Effector memory CD4-positive, alpha-beta T cell (primary cell): ENCODE measurements around the gene MLANA.

Experiments used
- DNase-seq, 3 donors: peaks; one replicate each; pipeline ENCODE4 v3.0.0-alpha.2; 2020
- H3K27ac ChIP-seq: 2 replicates; pipeline ENCODE4 v1.7.0; 2013; ENCODE audit warnings: mild to moderate bottlenecking, low read length, moderate library complexity; ENCODE audit not compliant: insufficient read depth, poor library complexity, severe bottlenecking
- H3K27me3 ChIP-seq: replicated peaks from 2 replicates; pipeline ENCODE4 v1.7.0; 2013; ENCODE audit warnings: mild to moderate bottlenecking, low read length; ENCODE audit not compliant: insufficient read depth, control insufficient read depth, poor library complexity, severe bottlenecking
- H3K36me3 ChIP-seq: 2 replicates; pipeline ENCODE4 v1.7.0; 2013; ENCODE audit warnings: mild to moderate bottlenecking, low read length, moderate library complexity; ENCODE audit not compliant: control insufficient read depth, insufficient read depth
- H3K4me1 ChIP-seq: 2 replicates; pipeline ENCODE4 v1.7.0; 2013; ENCODE audit warnings: low read length, mild to moderate bottlenecking; ENCODE audit not compliant: control insufficient read depth, insufficient read depth, poor library complexity, severe bottlenecking
- H3K4me3 ChIP-seq: 2 replicates; pipeline ENCODE4 v1.7.0; 2013; ENCODE audit warnings: low read length, low read depth, mild to moderate bottlenecking; ENCODE audit not compliant: insufficient read depth, poor library complexity, severe bottlenecking
- H3K9me3 ChIP-seq: 2 replicates; pipeline ENCODE4 v1.7.0; 2013; ENCODE audit warnings: mild to moderate bottlenecking, low read length, moderate library complexity; ENCODE audit not compliant: control insufficient read depth
- total RNA-seq, 3 donors: gene quantifications; one replicate each; lab custom pipeline; 2026; lab: John Stamatoyannopoulos, UW

MLANA gene
- total RNA-seq = 0 reads per million in 3 donors

GRCh38 chr9:5890641-5891040, at the start of gene MLANA:
Gene MLANA (plus strand): TSS chr9:5890889. CDS start chr9:5892475, 1,586 bp downstream.
- H3K27me3 ChIP-seq = no peaks in the 10 kb centered on the region
- no peaks in the 10 kb centered on the region for H3K36me3 ChIP-seq
- H3K9me3 ChIP-seq = no peaks in the 10 kb centered on the region
- no peaks in the 10 kb centered on the region for H3K4me1 ChIP-seq
- H3K4me3 ChIP-seq = no peak within 1 kb of the TSS
- no peak within 1 kb of the TSS for H3K27ac ChIP-seq
- DNase-seq = no peak

- no peaks in the 10 kb centered on the region for H3K9me3 ChIP-seq
- H3K4me3 ChIP-seq = no peak overlapping the region
- H3K36me3 ChIP-seq = no peaks in the 10 kb centered on the region
- peaks cover 31% of the 10 kb centered on the region for H3K4me1 ChIP-seq
- H3K27me3 ChIP-seq = no peaks in the 10 kb centered on the region
- DNase-seq = peak; percentile 29 to 44 (median 34)
- H3K27ac ChIP-seq = no peak overlapping the region
Measured at GRCh38 chr9:5841771-5842573, 48.7 kb upstream of the MLANA start.

GRCh38 chr9:5842929-5843793, 47.5 kb upstream of the MLANA start:
- Histone ChIP-seq H3K4me3 (peak overlapping the region; percentile 6), H3K9me3 (no peaks in the 10 kb centered on the region), H3K27me3 (no peaks in the 10 kb centered on the region), H3K4me1 (peaks cover 31% of the 10 kb centered on the region), H3K36me3 (no peaks in the 10 kb centered on the region), H3K27ac (peak overlapping the region; percentile 46)
- no peak for DNase-seq

- no peaks in the 10 kb centered on the region for H3K27me3 ChIP-seq
- no peak for DNase-seq
- H3K36me3 ChIP-seq = no peaks in the 10 kb centered on the region
- H3K9me3 ChIP-seq = no peaks in the 10 kb centered on the region
- H3K4me1 ChIP-seq = peaks cover 31% of the 10 kb centered on the region
- H3K27ac ChIP-seq = peak overlapping the region; percentile 46
- no peak overlapping the region for H3K4me3 ChIP-seq
Measured at GRCh38 chr9:5843794-5844471, 46.8 kb upstream of the MLANA start.

GRCh38 chr9:5845157-5845531, 45.5 kb upstream of the MLANA start:
- no peak overlapping the region for H3K27ac ChIP-seq
- H3K36me3 ChIP-seq = no peaks in the 10 kb centered on the region
- H3K9me3 ChIP-seq = no peaks in the 10 kb centered on the region
- no peaks in the 10 kb centered on the region for H3K27me3 ChIP-seq
- DNase-seq = no peak
- H3K4me1 ChIP-seq = peaks cover 31% of the 10 kb centered on the region
- H3K4me3 ChIP-seq = no peak overlapping the region

GRCh38 chr9:5846096-5846495, 44.6 kb upstream of the MLANA start:
- DNase-seq = no peak

GRCh38 chr9:5846501-5846921, 44.2 kb upstream of the MLANA start:
- H3K4me1 ChIP-seq = peaks cover 37% of the 10 kb centered on the region
- H3K4me3 ChIP-seq = no peak overlapping the region
- no peaks in the 10 kb centered on the region for H3K9me3 ChIP-seq
- DNase-seq = no peak
- no peaks in the 10 kb centered on the region for H3K27me3 ChIP-seq
- no peak overlapping the region for H3K27ac ChIP-seq
- no peaks in the 10 kb centered on the region for H3K36me3 ChIP-seq

More at GRCh38 chr9:5846096-5846495, 44.6 kb upstream of the MLANA start:
- no peaks in the 10 kb centered on the region for H3K9me3 ChIP-seq
- H3K4me3 ChIP-seq = no peak overlapping the region
- no peaks in the 10 kb centered on the region for H3K36me3 ChIP-seq
- peaks cover 33% of the 10 kb centered on the region for H3K4me1 ChIP-seq
- H3K27ac ChIP-seq = no peak overlapping the region
- no peaks in the 10 kb centered on the region for H3K27me3 ChIP-seq

- Histone ChIP-seq H3K36me3 (no peaks in the 10 kb centered on the region), H3K9me3 (no peaks in the 10 kb centered on the region), H3K27ac (no peak overlapping the region), H3K4me1 (peaks cover 28% of the 10 kb centered on the region), H3K4me3 (no peak overlapping the region), H3K27me3 (no peaks in the 10 kb centered on the region)
- DNase-seq = no peak
Measured at GRCh38 chr9:5848372-5848882, 42.3 kb upstream of the MLANA start.

GRCh38 chr9:5850724-5851122, 40.0 kb upstream of the MLANA start:
- DNase-seq = no peak
- no peak overlapping the region for H3K4me3 ChIP-seq
- no peaks in the 10 kb centered on the region for H3K27me3 ChIP-seq
- no peak overlapping the region for H3K27ac ChIP-seq
- H3K36me3 ChIP-seq = no peaks in the 10 kb centered on the region
- H3K4me1 ChIP-seq = peaks cover 10% of the 10 kb centered on the region
- H3K9me3 ChIP-seq = no peaks in the 10 kb centered on the region
